HG02840 (cell line): Measurements from ENCODE around the gene SLC43A3.
"Not testable (repeated sequence)": the region's sequence is repeated elsewhere in the genome, so short reads cannot be mapped to it uniquely, and the experiment has no call there.

ENCODE experiments used
- ATAC-seq: cut with Tn5 transposase; IDR thresholded peaks from one replicate; pipeline ENCODE4 v1.9.1; 2021; ENCODE audit warnings: mild to moderate bottlenecking, moderate library complexity, moderate number of reproducible peaks; ENCODE audit not compliant: unreplicated experiment, low FRiP score

The SLC43A3 gene

GRCh38 chr11:57407941-57408475 is 18.9 kb downstream of the SLC43A3 start:
- no peak for ATAC-seq

GRCh38 chr11:57407010-57407920 is 19.7 kb downstream of the SLC43A3 start:
- no peak for ATAC-seq

GRCh38 chr11:57406337-57406904 is 20.5 kb downstream of the SLC43A3 start:
- ATAC-seq, result peak; percentile 82

- ATAC-seq, result no peak
Measured at GRCh38 chr11:57405271-57405860, 21.6 kb downstream of the SLC43A3 start.

GRCh38 chr11:57403802-57404147 is 23.1 kb downstream of the SLC43A3 start:
- no peak for ATAC-seq

- not testable (repeated sequence) for ATAC-seq
Measured at GRCh38 chr11:57403003-57403801, 23.7 kb downstream of the SLC43A3 start.

- no peak for ATAC-seq
Measured at GRCh38 chr11:57402188-57403002, 24.5 kb downstream of the SLC43A3 start.

- no peak for ATAC-seq
Measured at GRCh38 chr11:57399972-57400578, 26.8 kb downstream of the SLC43A3 start.

GRCh38 chr11:57399221-57399620 is 27.7 kb downstream of the SLC43A3 start:
- no peak for ATAC-seq

GRCh38 chr11:57397394-57397990 is 29.4 kb downstream of the SLC43A3 start:
- ATAC-seq, result no peak

GRCh38 chr11:57396744-57397143 is 30.2 kb downstream of the SLC43A3 start:
- no peak for ATAC-seq

GRCh38 chr11:57395905-57396623 is 30.9 kb downstream of the SLC43A3 start:
- no peak for ATAC-seq

- no peak for ATAC-seq
Measured at GRCh38 chr11:57394203-57394965, 32.5 kb downstream of the SLC43A3 start.

- ATAC-seq, result no peak
Measured at GRCh38 chr11:57392763-57393105, 34.2 kb downstream of the SLC43A3 start.

- ATAC-seq, result no peak
Measured at GRCh38 chr11:57392066-57392762, 34.7 kb downstream of the SLC43A3 start.

- no peak for ATAC-seq
Measured at GRCh38 chr11:57391539-57391938, 35.4 kb downstream of the SLC43A3 start.

- no peak for ATAC-seq
Measured at GRCh38 chr11:57391111-57391510, 35.8 kb downstream of the SLC43A3 start.
